C4-2B (cell line): ENCODE measurements around the gene SYPL1.
A peak's percentile ranks its signal among the peaks of the same experiment; 100 is the strongest.

Experiments
- H3K27ac ChIP-seq: fragments of 450-650 bp; 2 replicates; pipeline ENCODE4 v1.5.1; 2017
- CTCF ChIP-seq: fragments of 450-650 bp; conservative IDR thresholded peaks from 2 replicates; pipeline ENCODE4 v1.5.1; 2017; ENCODE audit warnings: mild to moderate bottlenecking
- ZFX ChIP-seq: fragments of 450-650 bp; IDR thresholded peaks from 2 replicates; pipeline ENCODE4 v1.6.1; 2017

The SYPL1 gene

DNA sequence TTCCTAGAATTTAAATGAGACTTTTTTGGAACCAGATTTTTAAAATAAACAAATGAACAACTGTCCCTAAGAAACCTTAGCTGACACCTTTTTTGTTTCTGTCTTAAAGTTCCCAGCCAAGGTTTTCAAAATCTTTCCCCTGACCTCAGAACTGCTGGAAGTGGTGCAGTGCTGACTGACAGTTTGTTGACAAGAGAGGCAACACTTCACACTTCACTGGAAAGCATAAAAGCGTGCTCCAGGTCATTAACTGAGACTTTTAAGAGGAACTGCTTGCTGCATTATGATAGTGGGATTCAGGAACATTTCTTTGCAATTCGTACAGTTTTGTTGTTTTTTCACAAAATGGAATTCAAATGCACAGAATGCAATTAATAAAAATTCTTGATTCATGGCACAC is 36.2 kb downstream of the SYPL1 start:
- no peak overlapping the region for H3K27ac ChIP-seq
- TF ChIP-seq ZFX (no peak), CTCF (no peak)

GRCh38 chr7:106074257-106074656 is 37.9 kb downstream of the SYPL1 start:
- no peak for TF ChIP-seq CTCF
- TF ChIP-seq ZFX: no peak

GRCh38 chr7:106073701-106074100 is 38.4 kb downstream of the SYPL1 start:
- TF ChIP-seq CTCF (no peak), ZFX (no peak)

More at GRCh38 chr7:106074257-106074656, 37.9 kb downstream of the SYPL1 start:
- no peak overlapping the region for H3K27ac ChIP-seq

DNA sequence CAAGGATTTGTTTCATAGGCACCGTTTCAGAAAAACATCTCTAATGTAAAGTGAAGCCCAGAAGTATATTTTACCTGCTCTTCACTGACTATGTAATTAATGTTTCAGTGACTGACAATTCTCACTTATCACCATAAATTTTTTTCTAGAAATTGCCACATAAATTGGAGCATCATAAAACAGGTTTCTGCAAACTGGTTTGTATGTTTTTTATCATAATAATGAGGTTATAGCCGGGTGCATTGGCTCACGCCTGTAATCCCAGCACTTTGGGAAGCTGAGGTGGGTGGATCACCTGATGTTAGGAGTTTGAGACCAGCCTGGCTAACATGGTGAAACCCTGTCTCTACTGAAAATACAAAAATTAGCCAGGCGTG is 39.4 kb downstream of the SYPL1 start:
- TF ChIP-seq ZFX (no peak), CTCF (no peak)
- H3K27ac ChIP-seq: peak overlapping the region; percentile 76

More at GRCh38 chr7:106073701-106074100, 38.4 kb downstream of the SYPL1 start:
- H3K27ac ChIP-seq: peak overlapping the region; percentile 76; the same call in 1 of the 2 replicates

DNA sequence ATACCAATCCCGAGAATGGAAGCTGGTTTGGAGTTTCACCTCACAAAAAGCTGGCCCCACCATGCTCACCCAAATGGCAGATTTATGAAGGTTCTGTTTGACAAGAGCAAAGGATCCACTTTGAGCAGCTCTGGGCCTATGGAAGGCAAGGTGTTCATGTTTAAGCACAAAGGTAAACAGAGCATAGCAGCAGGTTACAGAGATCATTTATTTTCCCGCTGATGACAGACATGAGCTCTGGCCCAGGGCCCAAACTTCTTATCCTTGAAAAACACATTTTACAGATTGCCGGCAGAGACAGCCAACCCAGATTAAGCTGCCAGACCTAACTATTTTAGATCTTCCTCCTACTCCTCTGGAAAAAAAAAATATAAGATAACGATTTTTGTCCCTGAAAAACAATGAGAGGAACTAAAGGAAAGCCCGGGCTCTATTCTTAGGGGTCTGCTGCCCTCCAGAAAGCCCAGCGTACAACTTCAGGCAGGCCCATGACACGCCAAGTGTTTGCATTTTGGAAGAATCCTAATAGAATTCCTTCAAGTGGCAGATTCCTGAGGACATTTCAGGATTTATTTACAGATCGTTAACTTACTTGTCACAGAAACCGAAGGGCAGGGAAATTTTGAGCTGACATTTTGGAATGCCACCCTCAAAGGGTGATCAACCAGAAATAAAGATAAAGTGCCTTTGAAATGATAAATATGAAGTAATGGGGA is 40.0 kb downstream of the SYPL1 start:
- peak overlapping the region; percentile 76 for H3K27ac ChIP-seq
- no peak for TF ChIP-seq CTCF
- TF ChIP-seq ZFX: no peak

GRCh38 chr7:106071356-106071998 is 40.6 kb downstream of the SYPL1 start:
- H3K27ac ChIP-seq: peak overlapping the region; percentile 76

More at GRCh38 chr7:106071356-106071998, 40.6 kb downstream of the SYPL1 start:
- TF ChIP-seq CTCF: no peak
- no peak for TF ChIP-seq ZFX
